ENCODE results near the gene DNAAF8.

The DNAAF8 gene

DNA sequence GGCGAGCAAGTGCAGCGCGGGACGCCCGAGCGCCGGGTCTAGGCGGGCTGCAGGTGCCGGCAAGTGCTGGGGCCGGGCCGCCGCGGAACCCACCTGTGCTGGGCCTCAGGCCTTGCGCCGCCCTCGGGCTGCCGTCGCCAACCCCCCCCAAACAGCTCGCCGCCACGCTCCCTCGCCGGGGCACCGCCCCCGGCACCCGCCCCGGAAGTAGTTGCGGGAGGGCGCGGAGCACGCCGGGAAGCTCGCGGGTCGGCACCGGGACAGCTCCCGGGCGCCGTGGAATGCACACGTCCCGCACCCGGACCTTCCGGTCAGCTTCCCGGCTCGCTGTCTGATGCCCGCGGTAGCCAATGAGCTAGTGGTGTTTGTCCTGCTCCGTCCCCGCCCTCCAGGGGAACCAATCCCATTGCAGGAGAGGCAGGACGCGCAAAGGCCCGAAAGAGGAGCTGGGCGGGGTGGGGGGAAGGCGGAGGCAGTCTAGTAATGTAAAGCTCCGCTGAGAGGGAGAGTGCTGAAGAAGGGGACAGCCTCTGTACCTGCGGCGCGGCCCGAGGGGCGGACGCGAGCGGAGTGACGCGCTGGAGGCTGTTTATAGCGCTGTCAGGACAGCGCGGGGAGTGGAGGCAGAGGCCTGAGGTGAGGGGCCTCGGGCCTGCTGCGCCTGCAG is at the start of gene DNAAF8, which contains the start of gene ANKS3:
Gene DNAAF8, plus strand, starts transcription at position 475 of the 667 bp plus-strand sequence. CDS start 1,978 bp downstream, outside the sequence.
Gene ANKS3, minus strand, starts transcription at position 209 of the 667 bp plus-strand sequence. CDS start 4,122 bp downstream, outside the sequence.
- DNase-seq (ENCODE audit: low spot score) = peak; percentile 73

DNA sequence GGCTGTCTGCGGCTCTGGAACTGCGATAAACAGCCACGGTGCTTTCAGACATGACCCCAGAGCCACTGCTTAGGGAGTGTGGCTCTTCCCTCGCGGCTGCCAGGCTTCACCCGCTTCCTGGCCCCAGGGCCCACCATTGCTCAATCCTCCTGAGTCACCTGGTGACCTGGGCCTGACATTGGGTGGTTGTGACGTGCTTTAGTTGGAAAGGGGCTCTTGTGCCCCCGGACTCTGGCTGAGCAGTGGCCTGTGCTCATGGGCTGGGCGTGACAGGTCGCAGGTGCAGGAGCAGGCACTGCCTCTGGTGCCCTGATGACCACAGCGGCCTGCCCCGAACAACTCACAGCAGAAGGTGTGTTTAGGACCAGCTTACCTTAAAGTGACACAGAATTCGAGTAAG is 49.6 kb upstream of the DNAAF8 start:
- no peak for DNase-seq (ENCODE audit: low spot score)

DNA sequence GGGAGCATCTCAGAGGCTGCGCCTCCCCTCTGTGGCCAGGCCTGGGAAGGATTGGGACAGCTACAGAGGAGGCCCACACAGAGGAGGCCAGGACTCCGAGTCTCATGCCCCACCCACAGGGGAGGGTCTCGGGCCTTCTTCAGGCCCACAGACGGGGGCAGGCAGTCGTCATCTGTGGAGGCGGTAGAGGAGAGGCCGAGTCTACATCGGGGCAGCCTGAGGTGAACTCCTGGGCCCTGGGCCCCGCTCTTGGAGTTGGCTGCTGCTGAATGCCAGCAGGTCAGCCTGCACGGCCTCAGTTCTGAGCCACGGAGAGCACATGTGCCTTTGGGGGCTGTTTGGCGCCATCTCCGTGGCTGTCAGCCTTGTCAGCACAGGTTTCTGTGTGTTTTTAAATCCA is 49.0 kb upstream of the DNAAF8 start:
- DNase-seq (ENCODE audit: low spot score) = no peak

DNA sequence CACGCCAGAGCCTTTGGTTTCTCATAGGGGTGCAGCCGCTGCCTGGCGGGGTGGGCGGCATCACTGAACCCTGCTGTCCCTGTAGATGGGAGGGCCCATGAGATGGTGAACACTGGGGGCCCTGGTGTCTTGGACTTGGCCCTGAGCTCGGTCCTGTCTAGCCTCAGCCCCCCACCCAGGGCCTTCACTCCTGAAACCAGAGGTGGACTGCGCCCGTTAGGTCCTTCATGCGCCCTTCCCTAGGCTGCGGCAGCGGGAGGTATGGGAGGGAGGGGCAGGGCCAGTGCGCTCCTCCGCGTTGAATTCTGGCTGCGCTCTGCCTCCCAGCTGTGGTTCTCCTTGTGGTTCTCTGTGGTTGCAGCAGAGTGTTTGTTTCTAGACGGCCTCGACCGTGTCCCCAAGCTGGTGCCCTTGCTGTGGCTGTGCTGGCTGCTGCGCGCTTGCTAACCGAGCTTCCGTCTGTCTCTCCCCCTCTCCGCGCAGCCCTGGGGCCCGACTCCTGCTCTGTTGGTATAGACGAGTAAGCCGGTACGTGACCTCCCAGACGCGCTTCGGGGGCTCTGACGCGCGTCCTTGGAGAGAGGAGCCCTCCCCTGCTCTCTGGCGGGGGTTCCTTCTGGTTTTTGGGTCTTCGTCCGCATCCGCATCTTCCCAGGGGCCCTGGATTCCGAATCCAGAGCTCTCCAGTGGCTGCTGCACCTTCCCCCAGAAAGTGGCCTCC is 48.4 kb upstream of the DNAAF8 start:
- no peak for DNase-seq (ENCODE audit: low spot score)

DNA sequence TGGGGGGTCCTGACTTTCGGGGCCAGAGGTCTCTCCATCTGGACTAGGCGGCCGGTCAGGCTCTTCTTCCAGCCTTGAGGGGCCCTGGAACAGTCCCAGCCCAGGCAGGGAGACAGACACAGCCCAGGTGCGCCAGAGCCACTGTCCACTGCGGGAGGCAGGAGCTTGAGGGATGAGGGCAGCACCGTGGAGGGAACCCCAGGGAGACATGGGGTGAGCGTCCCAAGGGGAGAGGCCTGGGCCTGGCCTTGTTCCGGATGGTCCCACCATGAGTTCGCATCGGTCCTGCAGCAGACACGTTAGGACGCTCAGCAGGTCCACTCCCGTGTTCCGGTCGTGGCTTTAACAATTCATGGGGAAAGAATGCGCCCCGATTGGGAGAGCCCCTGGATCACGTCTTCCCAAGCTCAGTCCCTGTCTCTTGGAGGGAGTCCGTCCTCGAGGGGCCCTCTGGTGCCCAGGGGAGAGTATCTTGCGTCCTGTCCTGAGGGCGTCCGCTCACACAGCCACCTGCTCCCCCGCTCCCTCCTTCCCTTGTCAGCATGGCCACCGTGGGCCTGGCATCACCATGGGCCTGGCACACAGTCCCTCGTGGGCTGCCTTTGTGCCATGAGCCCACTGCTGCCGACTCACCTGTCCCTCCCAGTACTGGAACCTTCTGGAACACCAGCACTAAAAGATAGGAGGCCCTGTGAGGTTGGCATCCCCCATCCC is 47.7 kb upstream of the DNAAF8 start:
- DNase-seq (ENCODE audit: low spot score) = no peak

DNA sequence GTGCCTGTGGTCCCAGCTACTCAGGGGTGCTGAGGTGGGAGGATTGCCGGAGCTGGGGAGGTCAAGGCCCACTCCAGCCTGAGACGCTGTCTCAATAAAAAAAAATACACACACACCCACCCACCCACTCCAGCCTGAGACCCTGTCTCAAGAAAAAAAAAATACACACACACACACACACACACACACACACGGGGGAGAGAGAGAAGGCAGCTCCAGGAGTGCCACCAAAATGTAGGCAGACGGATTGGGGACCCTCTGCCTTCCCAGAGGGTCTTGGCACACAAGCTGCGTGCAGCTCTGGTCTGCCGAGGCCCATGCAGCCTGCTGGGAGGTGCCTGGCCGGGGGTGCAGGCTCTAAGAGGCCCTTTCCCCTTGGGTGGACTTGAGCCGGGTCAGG is 46.9 kb upstream of the DNAAF8 start:
- DNase-seq (ENCODE audit: low spot score) = no peak

DNA sequence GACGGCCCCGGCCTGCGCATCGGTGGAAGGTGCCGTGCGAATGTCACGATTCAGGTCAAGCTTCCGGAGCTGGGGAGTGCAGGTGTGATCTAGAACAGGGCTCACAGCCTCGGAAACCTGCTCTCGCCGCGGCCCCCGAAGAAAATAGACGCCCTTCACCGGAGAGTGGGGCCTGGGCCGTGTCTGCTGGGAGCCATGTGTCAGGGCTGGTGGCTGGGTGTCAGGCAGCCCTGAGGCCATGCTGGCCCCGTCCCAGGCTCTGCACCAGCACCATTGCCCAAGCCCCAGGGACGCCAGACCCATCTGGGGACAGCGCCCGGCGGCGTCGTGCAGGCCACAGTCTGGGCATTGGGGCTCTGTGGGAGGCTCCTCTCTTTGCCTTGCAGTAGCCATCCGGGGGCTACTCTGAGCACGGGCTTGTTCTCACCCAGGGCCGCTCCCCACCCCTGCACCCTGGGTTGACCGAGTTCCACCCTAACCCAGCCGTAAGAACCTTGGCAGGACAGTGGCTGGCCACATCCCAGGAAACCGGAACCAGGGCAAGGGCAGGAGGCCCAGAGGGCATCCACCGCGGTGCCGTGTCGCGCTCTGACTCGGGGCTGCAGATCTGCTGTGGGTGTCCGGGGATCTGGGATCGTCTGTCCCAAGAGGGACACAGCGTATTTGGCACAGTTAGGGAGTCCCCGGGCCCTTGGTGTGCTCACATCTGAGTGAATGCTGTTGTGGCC is 46.2 kb upstream of the DNAAF8 start:
- no peak for DNase-seq (ENCODE audit: low spot score)

DNA sequence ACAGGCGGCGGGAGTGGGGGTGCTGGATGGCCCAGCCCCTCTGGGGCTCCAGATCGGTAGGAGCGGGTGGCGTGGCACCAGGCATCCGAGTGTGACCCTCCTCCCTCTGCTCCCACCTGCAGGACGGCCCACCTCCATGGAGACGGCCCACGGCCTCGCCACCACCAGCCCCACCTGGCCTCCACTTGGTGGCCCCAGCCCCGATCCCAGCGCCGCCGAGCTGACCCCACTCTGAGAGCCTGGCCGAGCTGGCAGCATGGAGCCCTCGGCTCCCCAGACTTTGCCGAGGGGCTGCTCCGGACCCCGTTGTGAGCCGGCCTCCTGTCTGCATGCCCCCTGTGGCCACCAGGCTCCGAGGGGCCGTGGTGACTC is 45.7 kb upstream of the DNAAF8 start:
- DNase-seq (ENCODE audit: low spot score) = no peak

DNA sequence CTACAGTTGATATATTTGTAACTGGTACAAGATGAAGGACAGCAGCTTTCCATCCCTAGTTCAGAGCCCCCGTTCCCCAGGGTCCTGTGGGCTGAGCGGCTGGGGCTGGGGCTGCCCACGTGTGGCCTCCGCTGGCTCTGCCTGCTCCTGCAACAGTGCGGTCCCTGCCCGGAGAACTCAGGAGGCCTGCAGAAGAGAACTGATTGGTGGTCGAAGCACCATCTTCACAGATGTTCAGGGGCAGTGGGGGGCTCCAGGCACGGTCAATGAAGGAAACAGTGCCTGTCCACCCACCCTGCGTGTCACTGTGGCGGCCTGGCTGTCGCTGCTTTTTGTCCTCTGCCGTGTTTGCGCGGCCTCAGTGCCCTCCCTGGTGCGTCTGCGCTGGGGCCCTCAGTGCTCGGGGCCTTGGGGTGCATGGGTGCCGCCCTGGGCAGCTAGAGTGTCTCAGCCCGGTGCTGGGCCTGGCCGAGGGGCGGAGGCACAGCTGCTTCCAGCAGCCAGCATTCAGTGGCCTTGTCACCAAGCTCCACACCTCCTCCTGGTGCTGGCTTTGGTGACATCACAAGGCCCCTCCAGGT is 45.2 kb upstream of the DNAAF8 start:
- no peak for DNase-seq (ENCODE audit: low spot score)

DNA sequence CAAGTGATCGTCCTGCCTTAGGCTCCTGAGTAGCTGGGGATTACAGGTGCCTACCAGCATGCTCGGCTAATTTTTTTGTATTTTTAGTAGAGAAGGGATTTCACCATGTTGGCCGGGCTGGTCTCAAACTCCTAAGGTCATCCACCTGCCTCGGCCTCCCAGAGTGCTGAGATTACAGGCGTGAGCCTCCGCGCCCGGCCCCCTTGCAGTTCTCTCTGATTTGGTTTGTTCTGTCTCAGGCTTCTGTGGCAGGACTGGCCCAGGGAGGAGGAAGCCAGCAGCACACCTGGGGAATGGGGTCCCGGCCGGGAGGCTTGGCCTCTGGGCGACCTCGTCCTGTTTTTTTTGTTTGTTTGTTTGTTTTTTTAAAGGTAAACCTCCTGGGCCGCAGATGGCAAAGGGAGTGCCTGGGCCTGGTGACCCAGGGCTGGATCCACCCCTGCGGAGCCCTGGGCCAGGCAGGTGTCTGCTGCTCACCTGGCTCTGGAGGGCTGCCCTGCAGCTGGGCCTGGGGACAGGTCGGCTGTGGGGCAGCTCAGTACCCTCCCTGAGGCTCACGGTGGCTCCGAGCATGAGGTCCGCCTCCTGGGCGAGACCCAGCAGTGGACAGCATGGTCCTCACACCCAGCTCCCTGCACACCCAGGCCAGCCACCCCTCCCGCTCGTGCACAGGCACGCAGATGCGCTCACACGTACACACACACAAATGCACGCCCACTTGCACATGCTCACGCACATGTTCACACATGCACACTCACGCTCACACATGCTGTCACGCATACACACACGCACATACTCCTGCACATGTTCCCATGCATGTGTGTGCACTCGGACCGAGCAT is 44.3 kb upstream of the DNAAF8 start:
- DNase-seq (ENCODE audit: low spot score) = no peak

DNA sequence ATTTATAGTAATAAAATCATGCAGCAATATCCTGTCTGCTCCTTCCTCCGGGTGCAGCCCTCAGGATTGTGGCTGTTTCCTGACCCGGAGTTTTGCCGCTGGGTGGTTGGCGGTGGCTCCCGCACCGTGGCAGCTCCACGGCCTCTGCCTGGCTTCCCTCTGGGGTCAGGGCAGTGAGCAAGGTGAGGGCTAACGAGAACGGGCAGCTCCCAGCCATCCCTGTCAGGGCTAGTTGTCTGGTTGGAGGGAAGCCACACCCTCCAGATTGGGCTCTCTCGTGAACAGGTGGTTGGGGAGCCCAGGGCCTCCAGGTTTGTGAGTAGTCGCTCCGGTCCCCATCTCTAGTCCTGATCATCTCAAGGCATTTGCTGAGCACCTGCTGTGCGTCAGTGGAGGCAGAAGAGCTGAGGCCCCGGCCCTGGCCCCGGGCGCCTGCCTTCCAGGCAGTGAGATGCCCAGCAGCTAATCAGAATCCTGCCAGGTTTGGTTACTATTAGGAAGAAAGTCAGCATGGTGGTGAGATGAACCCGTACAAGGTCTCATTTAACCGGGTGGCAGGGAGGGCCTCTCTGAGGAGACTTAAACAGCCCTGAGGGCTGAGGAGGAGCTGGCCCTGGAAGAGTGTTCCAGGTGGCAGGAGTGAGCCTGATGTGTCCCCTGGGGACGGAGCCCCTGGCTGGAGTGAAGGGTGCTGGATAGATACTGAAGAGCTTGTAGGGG is 43.2 kb upstream of the DNAAF8 start:
- no peak for DNase-seq (ENCODE audit: low spot score)

DNA sequence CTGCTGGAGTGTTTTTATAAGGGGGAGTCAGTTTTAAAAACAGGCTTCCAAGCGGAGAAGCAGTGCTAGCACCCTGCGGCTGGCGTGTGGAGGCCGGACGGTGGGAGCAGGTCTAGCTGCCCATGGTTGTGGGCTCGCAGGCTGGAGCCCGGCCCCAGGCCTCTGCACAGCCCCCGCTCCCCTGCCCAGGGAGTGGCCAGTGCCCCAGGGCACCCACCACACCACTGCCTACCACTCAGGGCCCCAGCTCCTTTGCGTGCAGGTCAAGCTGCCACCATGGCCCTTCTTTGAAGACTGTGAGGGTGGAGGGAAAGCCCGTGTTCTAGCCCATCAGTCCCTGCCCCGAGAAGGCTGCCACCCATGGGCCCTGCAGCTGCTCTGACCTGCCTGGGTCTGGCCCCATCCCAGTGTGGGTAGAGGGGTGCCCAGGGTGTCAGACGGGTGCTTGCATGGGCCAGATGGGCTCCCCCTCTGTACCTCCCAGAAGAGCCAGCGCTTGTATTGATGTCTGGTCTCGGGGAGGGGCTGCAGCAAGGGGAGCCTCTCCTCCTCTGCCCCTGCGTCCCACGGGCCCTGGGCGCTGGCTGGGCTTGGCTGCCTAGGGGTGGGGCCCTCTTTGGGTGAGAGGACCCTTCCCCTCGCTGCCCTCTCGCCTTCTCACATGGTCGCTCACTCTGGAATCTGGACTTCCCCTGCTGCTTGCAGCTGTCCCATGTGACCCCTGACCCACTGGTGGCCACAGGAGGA is 42.5 kb upstream of the DNAAF8 start:
- DNase-seq (ENCODE audit: low spot score) = no peak

DNA sequence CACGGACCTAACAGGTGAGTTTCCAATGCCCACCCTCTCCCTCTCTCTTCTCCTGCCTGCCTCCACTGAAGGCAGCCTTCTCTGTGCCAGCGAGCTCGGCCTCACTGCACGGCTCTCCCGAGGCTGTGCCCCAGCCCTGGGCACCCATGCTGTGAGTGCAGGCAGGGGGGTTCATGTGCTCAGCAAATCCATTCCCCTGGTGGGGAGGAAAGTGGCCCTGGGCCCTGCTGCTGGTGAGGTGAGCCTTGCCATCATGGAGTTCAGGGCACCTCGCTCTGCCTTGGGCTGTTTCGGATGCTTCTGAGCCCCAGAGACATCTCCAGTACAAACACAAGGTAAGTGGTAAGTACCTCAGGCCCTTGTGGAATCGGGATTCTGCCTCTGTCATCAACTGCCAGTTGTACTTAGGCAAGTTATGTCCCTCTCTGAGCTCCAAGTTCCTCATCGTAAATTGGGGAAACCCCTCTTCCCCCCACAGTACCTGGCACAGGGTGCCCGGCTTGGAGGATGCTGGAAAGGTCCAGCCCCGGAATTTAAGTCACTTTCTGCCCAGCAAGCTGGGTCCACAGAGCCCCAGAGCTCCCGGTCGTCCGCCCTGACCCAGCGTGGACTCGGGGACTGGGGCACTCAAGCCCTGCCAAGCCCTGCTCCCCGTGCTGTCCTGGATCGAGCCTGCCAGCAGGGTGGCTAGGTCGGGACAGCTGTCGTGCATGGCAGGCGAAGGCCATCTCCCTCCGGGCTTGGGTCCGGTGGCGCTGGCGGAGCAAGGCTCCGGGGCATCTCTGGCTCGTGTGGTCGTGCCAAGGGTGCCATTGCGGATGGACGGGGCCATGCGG is 41.7 kb upstream of the DNAAF8 start:
- no peak for DNase-seq (ENCODE audit: low spot score)

DNA sequence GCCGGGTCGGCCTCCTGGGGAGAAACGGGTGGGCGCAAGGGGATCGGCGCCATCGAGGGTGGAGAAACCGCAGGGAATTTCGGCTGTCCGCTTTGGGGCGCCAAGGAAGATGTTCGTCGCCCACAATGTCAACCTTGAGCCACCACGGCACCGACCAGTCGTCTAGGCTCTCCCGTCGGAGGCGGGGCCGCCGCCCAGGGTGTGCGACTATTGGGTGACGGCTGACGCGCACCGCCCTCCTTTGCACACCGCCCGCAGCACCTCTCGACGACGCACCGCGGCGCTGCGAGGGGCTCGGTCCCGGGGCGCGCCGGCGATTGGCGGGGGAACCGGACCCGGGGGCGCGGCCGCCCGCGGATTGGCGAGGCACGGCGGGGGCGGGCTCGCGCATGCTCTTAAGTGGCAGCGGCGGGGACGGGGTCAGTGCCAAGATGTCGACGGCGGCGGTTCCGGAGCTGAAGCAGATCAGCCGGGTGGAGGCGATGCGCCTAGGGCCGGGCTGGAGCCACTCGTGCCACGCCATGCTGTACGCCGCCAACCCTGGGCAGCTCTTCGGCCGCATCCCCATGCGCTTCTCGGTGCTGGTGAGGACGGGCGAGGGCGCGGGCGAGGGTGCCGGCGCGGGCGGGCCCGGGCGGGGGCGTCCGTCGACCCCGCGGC is 40.9 kb upstream of the DNAAF8 start, which contains the start of gene NUDT16L1:
Gene NUDT16L1, plus strand, starts transcription at position 267 of the 660 bp plus-strand sequence. Its CDS starts 165 bp downstream, at position 432.
- DNase-seq (ENCODE audit: low spot score) = peak; percentile 96

DNA sequence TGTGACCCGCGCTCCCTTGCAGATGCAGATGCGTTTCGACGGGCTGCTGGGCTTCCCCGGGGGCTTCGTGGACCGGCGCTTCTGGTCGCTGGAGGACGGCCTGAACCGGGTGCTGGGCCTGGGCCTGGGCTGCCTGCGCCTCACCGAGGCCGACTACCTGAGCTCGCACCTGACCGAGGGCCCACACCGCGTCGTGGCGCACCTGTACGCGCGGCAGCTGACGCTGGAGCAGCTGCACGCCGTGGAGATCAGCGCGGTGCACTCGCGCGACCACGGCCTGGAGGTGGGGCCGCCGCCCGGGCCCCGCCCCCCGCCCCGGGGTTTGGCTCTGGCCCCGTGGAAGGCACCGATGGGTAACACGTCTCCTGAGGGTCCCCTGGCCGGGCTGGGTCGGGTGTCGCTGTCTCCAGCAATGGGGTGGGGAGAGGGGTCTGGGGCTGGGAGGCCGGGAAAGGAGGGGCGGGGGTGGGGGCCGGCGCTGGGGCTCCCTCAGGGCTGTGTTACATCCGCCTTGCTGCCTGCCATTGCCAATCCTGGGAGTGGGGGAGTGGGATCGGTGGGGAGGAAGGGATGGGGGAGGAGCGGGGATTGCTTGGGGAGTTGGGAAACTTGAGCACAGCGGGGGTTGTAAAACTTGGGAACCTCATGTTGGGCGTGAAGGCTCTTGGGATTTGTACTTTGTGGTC is 40.2 kb upstream of the DNAAF8 start:
- DNase-seq (ENCODE audit: low spot score) = peak; percentile 54

DNA sequence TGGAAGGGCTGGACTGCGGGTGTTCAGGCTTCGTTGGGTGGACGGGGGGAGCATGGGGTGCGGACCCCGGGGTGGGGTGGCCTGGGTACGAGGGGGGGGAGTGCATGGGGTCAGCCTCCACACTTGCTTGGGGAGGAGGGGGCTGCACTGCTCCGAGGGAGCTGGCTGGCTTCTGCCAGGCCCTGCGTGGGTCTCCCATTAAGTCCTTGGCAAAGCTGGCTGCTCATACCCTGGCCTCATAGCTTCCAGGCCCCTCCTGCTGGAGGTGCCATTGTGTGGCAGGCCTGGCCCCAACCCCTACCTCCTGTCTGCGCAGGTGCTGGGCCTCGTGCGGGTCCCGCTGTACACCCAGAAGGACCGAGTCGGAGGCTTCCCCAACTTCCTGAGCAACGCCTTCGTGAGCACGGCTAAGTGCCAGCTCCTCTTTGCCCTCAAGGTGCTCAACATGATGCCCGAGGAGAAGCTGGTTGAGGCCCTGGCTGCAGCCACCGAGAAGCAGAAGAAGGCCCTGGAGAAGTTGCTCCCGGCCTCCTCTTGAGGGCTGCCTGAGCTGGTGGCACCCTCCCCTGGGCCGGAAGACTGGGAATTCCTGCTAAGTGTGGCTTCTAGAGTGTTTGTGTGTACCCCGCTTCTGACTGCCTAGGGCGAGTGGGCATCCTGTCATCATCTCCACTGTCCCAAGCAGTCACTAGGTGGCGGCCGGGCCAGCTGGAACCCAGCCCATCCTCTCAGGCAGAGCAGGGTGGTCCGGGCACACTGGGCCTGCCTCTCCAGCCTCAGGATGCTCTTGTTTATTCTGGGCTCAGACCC is 39.5 kb upstream of the DNAAF8 start:
- no peak for DNase-seq (ENCODE audit: low spot score)

Data from CD4-positive, alpha-beta T cell treated with Interleukin-15 for 4 hours (primary cell).